OCI-LY7 (cell line): ENCODE data around the gene SMC4.

Source experiments
- CTCF ChIP-seq: fragments of 200-600 bp; sonication (generic); conservative IDR thresholded peaks from 2 replicates; pipeline ENCODE4 v1.5.1; 2014; ENCODE audit warnings: mild to moderate bottlenecking, antibody characterized with exemption, low read length, moderate library complexity, mixed read lengths
- EZH2phosphoT487 ChIP-seq: fragments of 200-600 bp; sonication (generic); IDR thresholded peaks from 2 replicates; pipeline ENCODE4 v1.6.1; 2018; ENCODE audit warnings: low read depth, borderline replicate concordance, mild to moderate bottlenecking, mixed run types, antibody characterized with exemption, low read length, moderate library complexity, mixed read lengths

DNA sequence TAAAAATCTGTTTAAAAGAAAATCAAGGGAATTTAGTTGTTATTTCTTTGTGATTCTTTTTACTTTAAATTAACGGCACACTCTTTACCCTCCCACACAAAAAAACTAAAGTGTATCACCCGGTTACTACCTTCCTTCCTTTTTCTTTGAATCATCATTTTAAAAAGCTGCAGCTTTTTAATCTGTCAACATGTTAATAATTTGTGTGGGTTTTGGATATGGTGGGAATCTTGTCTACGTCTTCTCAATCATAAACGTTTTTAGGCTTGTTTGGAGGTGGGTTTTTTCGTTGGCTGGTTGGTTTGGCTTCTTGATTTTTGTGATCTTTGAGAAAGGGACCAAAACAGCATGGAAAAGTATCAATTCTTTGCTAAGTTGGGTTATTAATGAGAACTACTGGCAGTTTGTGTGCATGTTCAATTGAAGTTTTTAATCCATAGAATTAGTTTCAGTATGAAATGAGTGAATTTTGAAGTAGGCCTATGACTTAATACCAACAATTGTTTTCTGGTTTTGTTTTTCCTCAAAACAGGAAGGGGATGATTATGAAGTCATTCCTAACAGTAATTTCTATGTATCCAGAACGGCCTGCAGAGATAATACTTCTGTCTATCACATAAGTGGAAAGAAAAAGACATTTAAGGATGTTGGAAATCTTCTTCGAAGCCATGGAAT, 4.5 kb downstream of the SMC4 start:
- TF ChIP-seq EZH2phosphoT487 (no peak), CTCF (no peak)
